CD4-positive, alpha-beta T cell (primary cell): ENCODE data around the gene COL15A1. TPM values are rescaled to one million over a fixed set of nuclear protein-coding genes. Genes with fewer than 3 reads are reported as not detected.
A peak's percentile ranks its signal among the peaks of the same experiment; 100 is the strongest.

Source experiments
- ATAC-seq: fragments of 200-7000 bp; cut with Tn5 transposase; one replicate; pipeline ENCODE4 v1.10.0; 2022; ENCODE audit warnings: mild to moderate bottlenecking; ENCODE audit not compliant: poor library complexity
- CTCF ChIA-PET: fragments of 350-600 bp; sonication (Branson Sonifier 250); formaldehyde crosslinking; loops from one replicate; lab custom pipeline; 2021; ENCODE audit warnings: antibody characterized with exemption, inconsistent platforms; lab: Charles Lee
- POLR2A ChIA-PET: fragments of 350-600 bp; sonication (Branson Sonifier 250); formaldehyde crosslinking; loops from one replicate; lab custom pipeline; 2021; ENCODE audit warnings: antibody characterized with exemption, inconsistent platforms; lab: Charles Lee
- DNase-seq, 14 experiments: peaks; one replicate each; pipeline ENCODE4 v3.0.0-alpha.2; 2013 to 2020; ENCODE audit warnings: mixed read lengths in 2 of 14
- H3K27ac ChIP-seq, 2 donors: one replicate each; pipeline versions ENCODE4 v1.5.1 to v1.7.0; 2013; ENCODE audit warnings: low read length in 2 of 2, low read depth in 1 of 2, mild to moderate bottlenecking in 1 of 2
- H3K27me3 ChIP-seq, 2 experiments: 1 replicate in 1 of 2; 2 replicates in 1 of 2; pipeline versions ENCODE4 v1.6.1 to v1.7.0; 2013; ENCODE audit warnings: low read length in 2 of 2, control low read depth in 1 of 2, mild to moderate bottlenecking in 1 of 2, moderate library complexity in 1 of 2; ENCODE audit not compliant: insufficient read depth in 2 of 2, control insufficient read depth in 1 of 2
- H3K36me3 ChIP-seq: one replicate; pipeline ENCODE4 v1.6.1; 2013; ENCODE audit warnings: low read length, control low read depth; ENCODE audit not compliant: insufficient read depth
- H3K4me1 ChIP-seq: one replicate; pipeline ENCODE4 v1.6.1; 2013; ENCODE audit warnings: low read length, control low read depth; ENCODE audit not compliant: insufficient read depth
- H3K4me3 ChIP-seq: one replicate; pipeline ENCODE4 v1.5.1; 2013; ENCODE audit warnings: mild to moderate bottlenecking, low read length, moderate library complexity
- H3K9me3 ChIP-seq, 2 experiments: 1 replicate in 1 of 2; 2 replicates in 1 of 2; pipeline versions ENCODE4 v1.6.1 to v1.7.0; 2013; ENCODE audit warnings: low read length in 2 of 2, mild to moderate bottlenecking in 2 of 2, control low read depth in 1 of 2, moderate library complexity in 1 of 2; ENCODE audit not compliant: control insufficient read depth in 1 of 2, insufficient read depth in 1 of 2
- H3K27ac Mint-ChIP-seq: one replicate; pipeline ENCODE4 v1.8.0; 2020; ENCODE audit warnings: mixed read lengths
- H3K27me3 Mint-ChIP-seq: one replicate; pipeline ENCODE4 v1.8.0; 2021; ENCODE audit warnings: mixed read lengths
- H3K36me3 Mint-ChIP-seq: one replicate; pipeline ENCODE4 v1.8.0; 2021; ENCODE audit warnings: low read depth, mixed read lengths
- H3K4me1 Mint-ChIP-seq: one replicate; pipeline ENCODE4 v1.8.0; 2021; ENCODE audit warnings: low read depth, mixed read lengths
- H3K4me3 Mint-ChIP-seq: one replicate; pipeline ENCODE4 v1.8.0; 2020; ENCODE audit warnings: mild to moderate bottlenecking, mixed read lengths
- H3K9me3 Mint-ChIP-seq: one replicate; pipeline ENCODE4 v1.8.0; 2020; ENCODE audit warnings: mixed read lengths
- intact Hi-C, 2 experiments: fragments of 100-400 bp; cut with DNase I in 1 of 2; cut with micrococcal nuclease in 1 of 2; formaldehyde crosslinking; loops; one replicate each; pipeline versions ENCODE4 v1.15.1 to v1.9.0; 2023 to 2025; cut with DNase I, micrococcal nuclease
- total RNA-seq, 174 experiments: library from RNA in 2 of 174; stranded (reverse) in 2 of 174; gene quantifications; one replicate each; pipeline ENCODE4 v1.2.3 and lab custom pipeline; 2021 to 2026
- TF ChIP-seq, protein P1 (sequence below): fragments of 200-600 bp; IDR thresholded peaks from one replicate; pipeline ENCODE4 v1.8.0; 2022; ENCODE audit warnings: antibody characterized with exemption, mild to moderate bottlenecking

The COL15A1 gene
- total RNA-seq, 2 experiments from 2014 or later, result not detected

DNA sequence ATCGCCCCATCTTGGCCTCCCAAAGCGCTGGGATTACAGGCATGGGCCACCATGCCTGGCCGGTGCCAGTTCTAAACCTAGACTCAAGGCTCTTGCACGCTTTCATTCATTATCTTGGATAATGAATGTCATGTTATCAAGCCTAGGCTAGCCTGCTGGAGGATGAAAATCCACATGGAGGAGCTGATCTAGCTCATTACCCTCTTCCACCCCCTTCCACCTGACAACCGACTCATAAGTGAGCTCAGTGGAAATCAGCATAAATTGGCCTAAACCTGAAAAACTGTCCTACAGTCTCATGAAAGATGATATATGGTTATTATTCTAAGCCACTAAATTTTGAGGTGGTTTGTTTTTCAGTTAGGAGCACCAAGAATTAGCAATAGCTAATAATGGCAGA lies 157.6 kb downstream of the COL15A1 start:
- H3K4me1 Mint-ChIP-seq, result peaks cover 42% of the 10 kb centered on the region

DNA sequence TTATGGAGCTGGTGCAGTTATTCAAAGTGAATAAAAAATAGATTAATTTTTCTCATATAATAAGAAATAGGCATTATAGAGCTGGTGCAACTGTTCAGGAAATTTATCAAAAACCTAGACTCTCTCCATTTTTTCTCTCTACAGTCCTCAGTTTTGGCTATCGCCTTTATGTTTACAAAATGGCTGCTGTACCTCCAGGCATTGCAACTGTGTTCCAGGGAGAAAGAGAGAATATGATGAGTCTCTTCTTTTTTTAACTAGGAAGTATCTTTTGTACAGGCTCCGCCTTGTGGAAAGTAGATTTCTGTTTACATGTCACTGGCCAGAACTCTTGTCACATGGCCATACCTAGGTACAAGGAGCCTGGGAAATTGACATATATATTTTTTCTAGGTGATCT lies 158.1 kb downstream of the COL15A1 start:
- CTCF ChIA-PET, result interaction anchor here (1.4 kb wide), 2 partner anchors 37 to 39 kb away, joined by 3 to 6 read pairs; no protein-coding TSS in a partner anchor

More for the DNA sequence above, 157.6 kb downstream of the COL15A1 start:
- no peaks in the 10 kb centered on the region for H3K27me3 Mint-ChIP-seq
- H3K27ac ChIP-seq, result no peak overlapping the region
- H3K4me1 ChIP-seq, result peaks cover 15% of the 10 kb centered on the region
- H3K27ac Mint-ChIP-seq, result no peak overlapping the region
- ATAC-seq (no peak), DNase-seq (no peak)
- ChIA-PET POLR2A (interaction anchor here (0.8 kb wide), 1 partner anchor 43 kb away, joined by 5 read pairs; no protein-coding TSS in a partner anchor), CTCF (interaction anchor here (1.4 kb wide), 2 partner anchors 38 to 39 kb away, joined by 3 to 6 read pairs; no protein-coding TSS in a partner anchor)
- TF ChIP-seq, protein P1, sequence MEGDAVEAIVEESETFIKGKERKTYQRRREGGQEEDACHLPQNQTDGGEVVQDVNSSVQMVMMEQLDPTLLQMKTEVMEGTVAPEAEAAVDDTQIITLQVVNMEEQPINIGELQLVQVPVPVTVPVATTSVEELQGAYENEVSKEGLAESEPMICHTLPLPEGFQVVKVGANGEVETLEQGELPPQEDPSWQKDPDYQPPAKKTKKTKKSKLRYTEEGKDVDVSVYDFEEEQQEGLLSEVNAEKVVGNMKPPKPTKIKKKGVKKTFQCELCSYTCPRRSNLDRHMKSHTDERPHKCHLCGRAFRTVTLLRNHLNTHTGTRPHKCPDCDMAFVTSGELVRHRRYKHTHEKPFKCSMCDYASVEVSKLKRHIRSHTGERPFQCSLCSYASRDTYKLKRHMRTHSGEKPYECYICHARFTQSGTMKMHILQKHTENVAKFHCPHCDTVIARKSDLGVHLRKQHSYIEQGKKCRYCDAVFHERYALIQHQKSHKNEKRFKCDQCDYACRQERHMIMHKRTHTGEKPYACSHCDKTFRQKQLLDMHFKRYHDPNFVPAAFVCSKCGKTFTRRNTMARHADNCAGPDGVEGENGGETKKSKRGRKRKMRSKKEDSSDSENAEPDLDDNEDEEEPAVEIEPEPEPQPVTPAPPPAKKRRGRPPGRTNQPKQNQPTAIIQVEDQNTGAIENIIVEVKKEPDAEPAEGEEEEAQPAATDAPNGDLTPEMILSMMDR, result no peak
- peaks cover 4% of the 10 kb centered on the region for H3K9me3 Mint-ChIP-seq
- peaks cover 14% of the 10 kb centered on the region for H3K36me3 Mint-ChIP-seq
- intact Hi-C loops, result loop anchor here in 1 of 2 experiments (10.0 kb wide), 1 partner anchor 1116 kb away; the partner anchor contains the start of gene ANP32B
- no peaks in the 10 kb centered on the region for H3K9me3 ChIP-seq
- no peak overlapping the region for H3K4me3 ChIP-seq
- no peaks in the 10 kb centered on the region for H3K36me3 ChIP-seq
- H3K27me3 ChIP-seq, result no peaks in the 10 kb centered on the region
- H3K4me3 Mint-ChIP-seq, result no peak overlapping the region

DNA sequence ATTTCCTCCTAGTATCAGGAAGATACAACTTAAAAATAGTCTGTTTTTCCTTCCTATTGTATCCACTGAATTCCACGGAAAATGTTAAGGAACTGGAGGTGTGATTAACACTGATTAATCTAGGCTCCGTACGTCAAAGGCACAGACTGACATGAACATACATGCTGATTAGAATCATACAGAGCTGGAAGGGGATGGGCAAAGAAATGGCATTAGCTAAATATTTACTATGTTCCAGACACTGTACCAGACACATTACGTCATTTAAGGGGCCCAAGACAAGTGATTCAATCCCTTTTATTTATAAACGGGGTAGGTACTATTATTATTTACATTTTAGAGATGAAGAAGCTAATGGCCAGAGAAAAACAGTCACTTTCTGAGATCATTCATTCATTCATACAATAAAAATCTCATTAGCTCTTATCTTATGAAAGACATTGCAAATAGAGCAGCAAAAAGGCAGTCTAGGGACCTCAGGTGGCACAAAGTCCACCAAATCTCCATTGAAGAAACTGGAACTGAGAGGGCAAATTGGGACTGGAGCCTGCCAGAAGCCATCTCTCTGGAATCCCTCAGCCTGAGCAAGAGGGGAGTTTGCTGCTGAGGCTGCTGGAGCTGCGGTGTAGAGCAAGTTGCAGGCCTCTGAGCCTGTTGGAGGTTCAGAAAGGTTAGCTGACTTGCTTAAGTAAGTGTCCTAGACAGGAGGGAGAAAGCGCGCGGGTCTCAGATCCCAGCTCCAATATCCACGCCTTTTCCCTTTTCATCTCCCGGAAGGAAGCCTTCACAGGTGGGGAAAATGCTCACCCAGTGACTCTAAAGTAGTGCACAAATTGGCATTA lies 159.6 kb downstream of the COL15A1 start:
- H3K36me3 Mint-ChIP-seq, result peaks cover 14% of the 10 kb centered on the region
- Histone ChIP-seq H3K36me3 (no peaks in the 10 kb centered on the region), H3K27me3 (no peaks in the 10 kb centered on the region), H3K9me3 (no peaks in the 10 kb centered on the region), H3K4me3 (no peak overlapping the region), H3K4me1 (peaks cover 31% of the 10 kb centered on the region), H3K27ac (peak overlapping the region in 1 of 2 donors; percentile 74)
- intact Hi-C loops, result loop anchor here (2.0 to 10.0 kb wide), 2 partner anchors 44 to 1118 kb away; partner anchors contain the start of gene ANP32B (in 1 of the 2)
- POLR2A ChIA-PET, result interaction anchor here (0.6 to 6.0 kb wide), 21 partner anchors 8 to 1470 kb away, joined by 3 to 73 read pairs (median 9); partner anchors contain the start of genes NCBP1 and TSTD2
- peaks cover 56% of the 10 kb centered on the region for H3K4me1 Mint-ChIP-seq
- CTCF ChIA-PET, result interaction anchor here (1.0 to 2.3 kb wide), 5 partner anchors 10 to 89 kb away, joined by 3 to 9 read pairs (median 4); no protein-coding TSS in a partner anchor
- H3K27ac Mint-ChIP-seq, result peak overlapping the region; percentile 93
- H3K27me3 Mint-ChIP-seq, result no peaks in the 10 kb centered on the region
- DNase-seq, result peak in 1 of 14 experiments; percentile 21
- H3K4me3 Mint-ChIP-seq, result peak overlapping the region; percentile 93
- ATAC-seq, result no peak
- H3K9me3 Mint-ChIP-seq, result peaks cover 4% of the 10 kb centered on the region
- TF ChIP-seq, protein P1, result no peak

More for the DNA sequence above, 158.1 kb downstream of the COL15A1 start:
- H3K36me3 Mint-ChIP-seq, result peaks cover 14% of the 10 kb centered on the region
- Histone ChIP-seq H3K27ac (no peak overlapping the region), H3K4me3 (no peak overlapping the region), H3K4me1 (peaks cover 20% of the 10 kb centered on the region), H3K27me3 (no peaks in the 10 kb centered on the region), H3K36me3 (no peaks in the 10 kb centered on the region), H3K9me3 (no peaks in the 10 kb centered on the region)
- no peaks in the 10 kb centered on the region for H3K27me3 Mint-ChIP-seq
- ATAC-seq (no peak), DNase-seq (no peak)
- H3K4me3 Mint-ChIP-seq, result no peak overlapping the region
- TF ChIP-seq, protein P1, result no peak
- intact Hi-C loops, result loop anchor here (2.0 to 10.0 kb wide), 2 partner anchors 43 to 1117 kb away; partner anchors contain the start of gene ANP32B (in 1 of the 2)
- H3K27ac Mint-ChIP-seq, result no peak overlapping the region
- POLR2A ChIA-PET, result interaction anchor here (0.8 to 6.0 kb wide), 4 partner anchors 10 to 44 kb away, joined by 3 to 52 read pairs (median 12); no protein-coding TSS in a partner anchor
- H3K4me1 Mint-ChIP-seq, result peaks cover 43% of the 10 kb centered on the region
- peaks cover 4% of the 10 kb centered on the region for H3K9me3 Mint-ChIP-seq
